HG03354 (cell line): ENCODE data around the gene KLF6.
"Not testable (repeated sequence)": the region's sequence is repeated elsewhere in the genome, so short reads cannot be mapped to it uniquely, and the experiment has no call there.

Source experiments
- ATAC-seq: cut with Tn5 transposase; IDR thresholded peaks from one replicate; pipeline ENCODE4 v1.9.1; 2021; ENCODE audit warnings: mild to moderate bottlenecking; ENCODE audit not compliant: unreplicated experiment, poor library complexity, severe bottlenecking

KLF6 gene

GRCh38 chr10:3741688-3742461, 43.1 kb downstream of the KLF6 start:
- ATAC-seq = no peak

- peak; percentile 60 for ATAC-seq
Observed at GRCh38 chr10:3740157-3740871, 44.7 kb downstream of the KLF6 start.

- no peak for ATAC-seq
Observed at GRCh38 chr10:3738855-3739350, 46.1 kb downstream of the KLF6 start.

- ATAC-seq = no peak
Observed at GRCh38 chr10:3737864-3738263, 47.1 kb downstream of the KLF6 start.

GRCh38 chr10:3735175-3735574, 49.8 kb downstream of the KLF6 start:
- no peak for ATAC-seq

GRCh38 chr10:3734111-3734510, 50.9 kb downstream of the KLF6 start:
- ATAC-seq = peak; percentile 49

- ATAC-seq = not testable (repeated sequence)
Observed at GRCh38 chr10:3732183-3732582, 52.8 kb downstream of the KLF6 start.

- ATAC-seq = no peak
Observed at GRCh38 chr10:3729397-3729976, 55.5 kb downstream of the KLF6 start.

GRCh38 chr10:3728563-3728962, 56.4 kb downstream of the KLF6 start:
- no peak for ATAC-seq

- ATAC-seq = no peak
Observed at GRCh38 chr10:3727268-3727667, 57.7 kb downstream of the KLF6 start.
